ENCODE measurements around the gene ZNF892.

DNA sequence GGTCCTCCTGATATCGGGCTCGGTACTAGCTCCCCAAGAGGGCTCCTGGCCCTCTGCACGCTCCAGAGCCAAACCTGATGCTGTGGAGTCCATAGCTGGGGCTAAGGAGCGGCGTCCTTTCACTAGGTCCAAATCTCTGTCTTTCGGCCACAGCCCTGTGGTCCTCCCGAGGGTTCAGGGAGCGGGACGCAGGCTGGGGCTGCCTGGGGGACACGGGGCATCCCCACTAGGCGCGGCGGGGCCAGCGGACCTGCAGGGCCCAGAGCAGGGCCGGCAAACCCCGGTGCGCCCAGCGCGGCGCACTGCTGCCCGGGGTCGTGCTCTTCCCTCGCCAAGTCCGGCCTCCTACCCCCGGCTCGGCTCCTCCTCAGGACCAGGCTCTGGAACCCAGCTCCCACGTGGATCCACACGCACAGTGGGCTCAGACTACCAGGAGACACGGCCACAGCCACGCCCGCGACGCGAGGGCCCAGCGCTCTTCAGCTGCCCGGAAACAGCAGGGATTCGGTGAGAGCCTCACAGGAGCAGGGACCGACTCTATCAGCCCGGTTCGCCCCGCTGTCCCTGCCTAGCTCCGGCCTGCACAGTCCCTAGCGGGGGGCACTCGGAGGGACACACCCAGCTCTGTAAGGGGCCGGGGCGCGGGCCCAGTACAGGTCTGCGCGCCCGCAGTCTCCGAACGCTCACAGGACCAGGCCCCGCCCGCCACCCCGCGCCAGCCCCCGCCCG lies 48.3 kb upstream of the ZNF892 start:
- TF ChIP-seq TAF1 (IDR thresholded peaks at IDR 0.05; ENCODE audit: borderline replicate concordance, insufficient read depth, low read length) (no peak), FOXP2 (optimal IDR thresholded peaks at IDR 0.05; ENCODE audit: borderline replicate concordance, extremely low read depth, extremely low read length, insufficient read depth) (no peak), SIN3A (IDR thresholded peaks at IDR 0.05; ENCODE audit: borderline replicate concordance, insufficient read depth, low read length) (no peak)
